ENCODE measurements around the gene GLT8D2. TPM values are rescaled to one million over a fixed set of nuclear protein-coding genes. Genes with fewer than 3 reads are reported as not detected.
A peak's percentile ranks its signal among the peaks of the same experiment; 100 is the strongest.

GLT8D2 gene
- total RNA-seq, 1 donor from 2014 or later, result 1.8 TPM

DNA sequence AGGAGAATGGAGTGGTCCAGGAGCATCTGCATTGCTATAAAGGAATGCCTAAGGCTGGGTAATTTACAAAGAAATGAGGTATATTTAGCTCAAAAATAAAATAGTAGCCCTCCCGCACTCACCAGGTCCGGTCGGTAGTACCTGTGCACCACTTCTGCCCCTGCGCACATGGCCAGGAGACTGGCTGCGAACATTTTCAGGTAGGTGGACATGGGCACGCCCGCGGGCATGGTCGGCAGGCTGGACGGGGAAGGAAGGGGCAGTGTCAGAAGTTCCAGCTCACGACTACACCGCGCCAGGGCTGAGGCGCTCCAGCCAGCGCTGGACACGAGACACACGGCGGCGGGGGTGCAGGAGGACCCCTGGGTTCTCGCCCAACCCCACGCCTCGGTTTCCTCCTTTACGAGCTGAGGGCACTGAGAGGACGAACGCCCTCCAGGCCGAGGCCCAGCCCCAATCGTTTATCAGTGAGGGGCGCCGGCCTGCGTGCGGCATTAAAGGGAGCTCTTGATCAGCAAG, 93.4 kb downstream of the GLT8D2 start:
- TF ChIP-seq, protein P1, sequence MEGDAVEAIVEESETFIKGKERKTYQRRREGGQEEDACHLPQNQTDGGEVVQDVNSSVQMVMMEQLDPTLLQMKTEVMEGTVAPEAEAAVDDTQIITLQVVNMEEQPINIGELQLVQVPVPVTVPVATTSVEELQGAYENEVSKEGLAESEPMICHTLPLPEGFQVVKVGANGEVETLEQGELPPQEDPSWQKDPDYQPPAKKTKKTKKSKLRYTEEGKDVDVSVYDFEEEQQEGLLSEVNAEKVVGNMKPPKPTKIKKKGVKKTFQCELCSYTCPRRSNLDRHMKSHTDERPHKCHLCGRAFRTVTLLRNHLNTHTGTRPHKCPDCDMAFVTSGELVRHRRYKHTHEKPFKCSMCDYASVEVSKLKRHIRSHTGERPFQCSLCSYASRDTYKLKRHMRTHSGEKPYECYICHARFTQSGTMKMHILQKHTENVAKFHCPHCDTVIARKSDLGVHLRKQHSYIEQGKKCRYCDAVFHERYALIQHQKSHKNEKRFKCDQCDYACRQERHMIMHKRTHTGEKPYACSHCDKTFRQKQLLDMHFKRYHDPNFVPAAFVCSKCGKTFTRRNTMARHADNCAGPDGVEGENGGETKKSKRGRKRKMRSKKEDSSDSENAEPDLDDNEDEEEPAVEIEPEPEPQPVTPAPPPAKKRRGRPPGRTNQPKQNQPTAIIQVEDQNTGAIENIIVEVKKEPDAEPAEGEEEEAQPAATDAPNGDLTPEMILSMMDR (IDR thresholded peaks at IDR 0.05; ENCODE audit: insufficient read depth, low read length, poor library complexity, severe bottlenecking), result no peak
- Histone ChIP-seq H3K27me3 (ENCODE audit: control insufficient read depth, insufficient read depth, low read length) (no peaks in the 10 kb centered on the region), H3K36me3 (ENCODE audit: control insufficient read depth, insufficient read depth, low read length) (peaks cover 1% of the 10 kb centered on the region), H3K4me3 (ENCODE audit: low read depth, low read length) (peak overlapping the region; percentile 91)
- no peak for DNase-seq (ENCODE audit: low read depth)

GRCh38 chr12:103955811-103956508, 94.0 kb downstream of the GLT8D2 start:
- DNase-seq (ENCODE audit: low read depth), result no peak
- peaks cover 1% of the 10 kb centered on the region for H3K36me3 ChIP-seq (ENCODE audit: control insufficient read depth, insufficient read depth, low read length)
- TF ChIP-seq, protein P1 (IDR thresholded peaks at IDR 0.05; ENCODE audit: insufficient read depth, low read length, poor library complexity, severe bottlenecking), result no peak
- H3K4me3 ChIP-seq (ENCODE audit: low read depth, low read length), result peak overlapping the region; percentile 91
- H3K27me3 ChIP-seq (ENCODE audit: control insufficient read depth, insufficient read depth, low read length), result no peaks in the 10 kb centered on the region

DNA sequence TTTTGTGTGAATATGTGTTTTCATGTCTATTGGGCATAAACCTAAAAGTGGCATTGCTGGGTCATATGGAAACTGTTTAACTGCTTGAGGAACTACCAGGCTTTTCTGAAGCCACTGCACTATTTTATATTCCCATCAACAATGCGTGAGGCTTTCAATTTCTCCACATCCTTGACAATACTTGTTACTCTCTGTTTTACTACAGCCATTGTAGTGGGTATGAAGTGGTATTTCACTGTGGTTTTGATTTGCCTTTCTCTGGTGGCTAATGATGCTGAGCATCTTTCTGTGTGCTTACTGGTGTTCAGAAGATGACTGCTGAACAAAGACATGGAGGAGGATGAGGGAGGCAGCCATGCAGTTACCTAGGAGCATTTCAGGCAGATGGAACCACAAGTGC, 97.5 kb downstream of the GLT8D2 start:
- DNase-seq (ENCODE audit: low read depth), result no peak

GRCh38 chr12:103948746-103949406, 101.1 kb downstream of the GLT8D2 start:
- TF ChIP-seq, protein P1 (IDR thresholded peaks at IDR 0.05; ENCODE audit: insufficient read depth, low read length, poor library complexity, severe bottlenecking), result no peak
- no peak for DNase-seq (ENCODE audit: low read depth)
- H3K27me3 ChIP-seq (ENCODE audit: control insufficient read depth, insufficient read depth, low read length), result no peaks in the 10 kb centered on the region
- H3K4me3 ChIP-seq (ENCODE audit: low read depth, low read length), result no peak overlapping the region
- H3K36me3 ChIP-seq (ENCODE audit: control insufficient read depth, insufficient read depth, low read length), result no peaks in the 10 kb centered on the region

More for the DNA sequence above, 97.5 kb downstream of the GLT8D2 start:
- Histone ChIP-seq H3K36me3 (ENCODE audit: control insufficient read depth, insufficient read depth, low read length) (peaks cover 1% of the 10 kb centered on the region), H3K4me3 (ENCODE audit: low read depth, low read length) (no peak overlapping the region), H3K27me3 (ENCODE audit: control insufficient read depth, insufficient read depth, low read length) (no peaks in the 10 kb centered on the region)
- TF ChIP-seq, protein P1 (IDR thresholded peaks at IDR 0.05; ENCODE audit: insufficient read depth, low read length, poor library complexity, severe bottlenecking), result no peak

DNA sequence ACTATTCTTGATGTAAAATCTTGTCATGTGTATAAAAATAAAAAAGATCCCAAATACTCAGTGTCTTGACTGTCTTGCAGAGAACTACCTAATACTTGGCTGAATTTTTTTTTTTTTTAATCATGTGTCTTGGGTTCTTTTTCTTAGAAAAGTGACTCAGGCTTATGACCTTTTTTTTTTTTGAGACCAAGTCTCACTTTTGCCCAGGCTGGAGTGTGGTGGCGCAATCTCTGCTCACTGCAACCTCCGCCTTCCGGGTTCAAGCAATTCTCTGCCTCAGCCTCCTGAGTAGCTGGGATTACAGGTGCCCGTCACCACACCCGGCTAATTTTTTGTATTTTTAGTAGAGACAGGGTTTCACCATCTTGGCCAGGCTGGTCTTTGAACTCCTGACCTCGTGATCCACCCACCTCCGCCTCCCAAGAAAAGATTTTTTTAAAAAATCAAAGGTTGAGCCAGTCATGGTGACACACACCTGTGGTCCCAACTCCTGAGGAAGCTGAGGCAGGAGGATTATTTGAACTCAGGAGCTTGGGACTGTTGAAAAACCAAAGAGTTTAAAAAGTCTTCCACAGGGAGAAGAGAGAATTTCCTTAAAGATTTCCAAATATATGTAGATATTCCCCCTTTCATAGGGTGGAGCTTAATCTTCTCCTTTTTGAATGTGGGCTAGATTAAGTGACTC, 102.0 kb downstream of the GLT8D2 start:
- DNase-seq (ENCODE audit: low read depth), result no peak
- TF ChIP-seq, protein P1 (IDR thresholded peaks at IDR 0.05; ENCODE audit: insufficient read depth, low read length, poor library complexity, severe bottlenecking), result no peak
- Histone ChIP-seq H3K4me3 (ENCODE audit: low read depth, low read length) (no peak overlapping the region), H3K36me3 (ENCODE audit: control insufficient read depth, insufficient read depth, low read length) (no peaks in the 10 kb centered on the region), H3K27me3 (ENCODE audit: control insufficient read depth, insufficient read depth, low read length) (no peaks in the 10 kb centered on the region)

Data from kidney epithelial cell (primary cell).